Adrenal gland (tissue), 5 donors: ENCODE measurements around the gene FOXK2.

Source experiments
- POLR2A ChIP-seq, 2 donors: fragments of 450-650 bp; IDR thresholded peaks; one replicate each; pipeline ENCODE4 v1.6.1; 2017; ENCODE audit warnings: antibody characterized with exemption in 2 of 2, mild to moderate bottlenecking in 2 of 2, moderate library complexity in 1 of 2
- TF ChIP-seq, protein P1 (sequence below), 6 experiments: fragments of 450-650 bp in 4 of 6; fragments of 200-600 bp in 2 of 6; sonication (generic) in 1 of 6; IDR thresholded peaks; 1 replicate in 5 of 6; 2 replicates in 1 of 6; pipeline versions ENCODE4 v1.5.1 to v1.8.0; 2016 to 2021; ENCODE audit warnings: antibody characterized with exemption in 6 of 6, mild to moderate bottlenecking in 2 of 6, moderate library complexity in 1 of 6
- donor health status: DM: no; HTN: no; CAD: no.

DNA sequence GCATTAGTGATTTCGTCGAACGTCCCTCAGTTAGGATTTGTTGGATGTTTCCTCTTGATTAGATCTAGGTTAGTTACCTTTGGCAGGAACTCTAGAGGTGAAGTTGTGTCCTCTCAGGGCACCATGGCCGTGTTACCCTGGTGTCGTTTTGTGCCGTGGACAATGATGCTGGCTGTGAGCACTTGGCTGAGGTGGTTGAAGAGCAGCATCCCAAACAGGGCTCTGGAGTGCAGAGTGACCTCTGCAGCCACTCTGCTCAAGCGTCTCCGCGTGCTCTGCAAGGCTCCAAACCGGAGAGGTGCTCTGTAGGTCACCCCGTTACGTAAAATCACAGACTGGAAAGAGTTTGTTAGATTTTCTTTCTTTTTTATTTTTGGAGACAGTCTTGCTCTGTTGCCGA, 33.0 kb downstream of the FOXK2 start:
- no peak for TF ChIP-seq POLR2A (IDR thresholded peaks at IDR 0.05)
- TF ChIP-seq, protein P1, sequence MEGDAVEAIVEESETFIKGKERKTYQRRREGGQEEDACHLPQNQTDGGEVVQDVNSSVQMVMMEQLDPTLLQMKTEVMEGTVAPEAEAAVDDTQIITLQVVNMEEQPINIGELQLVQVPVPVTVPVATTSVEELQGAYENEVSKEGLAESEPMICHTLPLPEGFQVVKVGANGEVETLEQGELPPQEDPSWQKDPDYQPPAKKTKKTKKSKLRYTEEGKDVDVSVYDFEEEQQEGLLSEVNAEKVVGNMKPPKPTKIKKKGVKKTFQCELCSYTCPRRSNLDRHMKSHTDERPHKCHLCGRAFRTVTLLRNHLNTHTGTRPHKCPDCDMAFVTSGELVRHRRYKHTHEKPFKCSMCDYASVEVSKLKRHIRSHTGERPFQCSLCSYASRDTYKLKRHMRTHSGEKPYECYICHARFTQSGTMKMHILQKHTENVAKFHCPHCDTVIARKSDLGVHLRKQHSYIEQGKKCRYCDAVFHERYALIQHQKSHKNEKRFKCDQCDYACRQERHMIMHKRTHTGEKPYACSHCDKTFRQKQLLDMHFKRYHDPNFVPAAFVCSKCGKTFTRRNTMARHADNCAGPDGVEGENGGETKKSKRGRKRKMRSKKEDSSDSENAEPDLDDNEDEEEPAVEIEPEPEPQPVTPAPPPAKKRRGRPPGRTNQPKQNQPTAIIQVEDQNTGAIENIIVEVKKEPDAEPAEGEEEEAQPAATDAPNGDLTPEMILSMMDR (IDR thresholded peaks at IDR 0.05), result no peak
